Measurements from ENCODE around the gene RBMS1.

The RBMS1 gene

DNA sequence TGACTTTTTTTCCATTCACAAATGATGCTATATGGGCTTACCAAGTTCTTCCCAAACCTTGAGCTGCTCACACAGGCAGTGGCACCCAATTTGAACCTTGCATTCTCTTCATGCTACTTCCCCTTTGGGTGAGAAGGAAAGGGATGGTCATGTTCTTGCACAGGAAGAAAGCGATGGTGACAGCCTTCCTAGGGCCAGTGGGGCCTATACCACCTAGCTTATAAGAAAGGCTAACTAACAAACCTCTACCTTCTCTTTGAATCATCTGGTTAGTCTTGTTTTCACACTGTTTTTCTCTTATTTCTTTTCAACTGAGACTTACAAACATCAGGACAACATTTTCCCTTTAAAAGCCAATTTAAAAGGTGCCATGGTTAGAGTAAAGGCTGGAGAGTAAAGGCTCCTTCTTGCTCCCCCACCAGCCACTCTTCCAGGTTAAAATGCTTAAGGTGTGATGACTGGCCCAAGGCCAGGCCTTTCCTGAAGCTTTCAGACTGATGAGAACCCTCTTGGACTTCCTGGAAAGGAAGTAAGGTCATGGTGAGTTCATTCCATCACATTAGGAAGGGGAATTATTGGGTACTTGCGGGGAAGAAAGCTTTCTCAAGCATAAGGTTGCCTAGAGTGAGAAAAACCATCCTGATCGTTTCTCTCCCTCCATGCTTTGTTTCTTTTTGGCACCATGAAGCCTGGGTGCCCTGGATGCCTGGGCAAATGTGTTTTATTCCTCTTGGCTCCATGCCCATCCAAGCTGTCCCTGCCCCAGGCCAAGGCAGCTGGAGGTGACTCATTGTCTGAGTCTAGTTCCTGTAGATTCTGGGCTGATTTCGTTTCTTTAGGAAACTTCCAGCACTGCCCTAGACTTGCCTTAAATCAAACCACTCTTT is 252.1 kb downstream of the RBMS1 start:
- peak; percentile 20 for DNase-seq

DNA sequence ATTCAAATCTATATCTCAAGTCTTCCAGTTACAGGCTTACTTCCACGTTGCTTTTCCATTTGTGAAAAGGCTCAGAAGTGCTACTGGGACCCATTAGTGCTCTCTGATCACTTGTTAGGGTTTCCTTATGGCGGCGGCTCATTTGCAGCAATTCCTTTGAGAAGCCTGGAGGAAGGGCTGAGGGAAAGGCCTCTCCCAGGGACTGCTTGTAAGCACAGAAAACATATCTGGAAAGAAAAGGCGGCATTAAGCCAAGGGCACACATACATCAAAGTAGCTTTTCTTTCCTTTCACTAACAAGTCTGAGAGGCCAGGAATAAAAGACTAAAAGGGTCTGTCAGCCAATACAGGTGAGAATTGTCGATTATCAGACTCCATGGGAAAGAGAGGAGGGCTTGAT is 254.2 kb downstream of the RBMS1 start:
- no peak for DNase-seq

DNA sequence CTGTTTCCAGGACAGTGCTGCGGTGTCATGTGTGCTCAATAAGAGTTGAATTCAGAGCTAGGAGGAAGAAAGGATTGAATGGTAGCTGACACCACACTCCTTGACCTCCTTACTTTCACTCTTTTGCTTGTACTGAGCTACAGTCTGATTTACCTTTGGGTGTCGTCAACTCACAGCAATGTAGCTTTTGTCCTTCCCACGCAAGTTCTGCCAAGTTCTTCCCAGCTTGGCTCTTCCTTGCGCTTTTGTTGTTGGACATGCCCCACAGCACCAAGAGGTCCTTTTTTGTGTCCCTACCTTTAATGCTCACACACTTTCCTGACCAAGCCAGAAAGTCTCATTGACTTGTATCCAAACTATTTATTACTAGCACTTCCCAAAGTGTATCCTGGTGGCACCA is 255.2 kb downstream of the RBMS1 start:
- no peak for DNase-seq

DNA sequence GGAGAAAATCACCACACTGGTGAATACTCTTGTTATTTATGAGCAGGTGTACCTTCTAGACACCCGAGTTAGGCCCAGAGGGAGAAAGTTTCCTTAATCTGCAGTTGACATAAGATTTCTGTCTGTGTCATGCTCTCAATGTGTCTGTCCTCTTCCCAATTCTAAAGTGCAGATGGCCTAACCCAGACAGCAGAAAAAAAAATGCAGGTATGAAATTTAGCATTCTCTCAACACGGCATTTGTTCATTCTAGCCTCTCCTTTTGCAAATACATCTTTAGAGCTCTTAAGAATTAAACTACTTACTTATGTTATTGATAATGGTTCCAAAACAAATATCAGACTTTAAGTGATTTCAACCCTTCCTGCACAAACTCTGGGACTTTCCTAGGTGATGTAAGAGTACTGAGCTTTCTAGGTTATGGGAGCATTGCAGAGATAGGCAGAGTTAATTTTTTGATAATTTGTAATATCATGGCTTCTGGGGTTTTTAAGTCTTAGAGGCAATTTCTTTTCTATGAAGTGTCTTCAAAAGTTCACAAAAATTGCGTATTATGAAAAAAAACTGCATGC is 260.6 kb downstream of the RBMS1 start:
- DNase-seq = no peak

DNA sequence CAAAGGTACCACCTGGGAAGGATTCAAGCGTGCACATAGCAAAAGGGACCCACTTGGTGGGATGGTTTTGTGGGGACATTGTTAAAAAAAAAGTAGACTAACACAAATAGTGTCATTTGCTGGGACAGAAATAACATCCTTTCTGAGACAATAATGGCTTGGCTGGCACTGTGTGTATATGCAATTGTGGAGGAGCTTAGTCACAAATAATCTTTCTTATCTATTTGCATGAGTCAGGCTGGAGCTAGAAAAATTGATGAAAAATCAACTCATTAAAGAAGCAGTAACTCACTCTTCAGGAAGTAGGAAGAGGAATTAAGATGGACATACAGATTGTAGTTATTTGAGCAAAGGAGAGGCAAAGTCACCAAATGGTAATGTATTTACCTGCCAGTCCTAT is 264.0 kb downstream of the RBMS1 start:
- DNase-seq = no peak

DNA sequence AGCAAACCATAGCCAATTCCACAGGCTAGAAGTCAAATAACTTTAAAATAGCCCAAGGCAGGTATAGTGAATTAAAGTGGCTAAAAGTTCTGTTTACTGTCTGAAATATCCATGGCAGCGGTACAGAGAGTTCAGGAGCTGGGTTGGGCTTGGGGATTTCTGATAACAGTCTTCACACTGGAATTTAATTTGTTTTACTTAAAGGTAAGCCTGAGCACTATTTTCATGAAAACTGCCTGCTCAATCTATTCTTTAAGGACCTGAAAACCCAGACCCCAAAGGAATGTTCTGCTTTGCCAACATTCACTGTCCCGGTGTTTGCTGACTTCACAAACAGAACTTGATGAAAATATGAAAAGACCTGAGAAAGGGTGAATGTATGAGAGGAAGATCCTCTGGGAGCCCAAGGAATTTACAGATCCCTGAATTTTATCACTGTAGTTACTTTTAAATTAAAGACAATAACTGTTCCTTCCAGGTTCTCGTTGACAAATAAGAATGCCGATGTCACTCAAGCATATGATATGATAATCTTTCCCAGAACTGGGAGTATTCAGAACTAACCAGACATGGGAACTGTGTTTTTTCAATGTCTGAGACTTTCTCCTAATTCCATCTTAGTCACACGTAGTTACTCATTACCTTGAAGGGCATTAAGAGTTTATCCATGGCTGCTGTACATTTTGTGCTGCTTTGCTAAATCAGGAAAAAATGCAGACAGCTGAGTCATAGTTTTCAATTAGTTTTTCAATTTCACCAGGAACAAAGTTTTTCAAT is 265.3 kb downstream of the RBMS1 start:
- DNase-seq = no peak

DNA sequence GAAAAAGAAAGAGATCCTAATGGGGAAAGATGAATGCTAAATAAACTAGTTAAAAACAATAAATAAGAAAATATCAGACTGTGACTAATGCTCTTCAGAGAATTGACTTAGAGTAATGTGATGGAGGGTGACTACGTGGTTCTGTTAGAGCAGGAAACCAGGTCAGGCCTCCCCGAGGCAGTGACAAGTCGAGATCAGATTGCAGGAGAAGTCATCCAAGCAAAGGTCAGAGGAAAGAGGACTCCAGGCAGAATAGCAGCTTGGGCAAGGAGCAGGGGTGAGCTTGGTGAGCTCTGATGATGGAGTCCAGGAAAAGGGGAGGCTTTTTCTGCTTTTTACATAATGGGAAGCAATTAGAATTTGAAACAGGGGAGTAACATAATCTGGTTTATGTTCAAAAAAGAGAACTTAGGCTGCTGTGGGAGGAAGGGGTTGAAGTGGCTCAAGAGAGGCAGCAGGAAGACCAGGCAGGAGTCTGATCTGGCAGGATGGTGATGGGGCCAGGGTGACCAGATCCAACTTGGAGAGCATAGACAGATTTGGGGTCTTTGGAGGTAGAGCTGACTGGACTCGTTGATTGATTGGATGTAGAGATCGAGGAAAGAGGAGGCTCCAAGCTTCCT is 266.2 kb downstream of the RBMS1 start:
- DNase-seq = no peak

DNA sequence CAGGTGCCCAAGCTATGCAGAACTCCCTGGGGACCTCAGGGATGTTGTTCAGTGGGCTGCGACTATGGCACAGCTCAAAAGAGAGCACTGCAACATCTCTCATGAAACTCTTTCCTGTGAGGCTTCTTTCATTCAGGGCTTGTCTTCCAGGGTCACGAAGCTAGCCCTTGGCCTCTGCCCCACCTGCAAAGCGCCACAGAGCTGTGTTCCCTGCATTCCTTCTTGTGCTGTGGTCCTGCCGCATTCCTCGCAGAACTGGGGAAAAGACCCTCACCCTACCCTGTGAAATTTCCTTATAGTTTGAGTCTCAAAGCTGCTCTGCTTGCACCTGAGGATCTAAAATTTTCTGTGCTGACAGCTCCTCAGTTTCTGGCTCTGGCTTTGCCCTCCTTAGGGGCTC is 267.2 kb downstream of the RBMS1 start:
- DNase-seq = no peak

DNA sequence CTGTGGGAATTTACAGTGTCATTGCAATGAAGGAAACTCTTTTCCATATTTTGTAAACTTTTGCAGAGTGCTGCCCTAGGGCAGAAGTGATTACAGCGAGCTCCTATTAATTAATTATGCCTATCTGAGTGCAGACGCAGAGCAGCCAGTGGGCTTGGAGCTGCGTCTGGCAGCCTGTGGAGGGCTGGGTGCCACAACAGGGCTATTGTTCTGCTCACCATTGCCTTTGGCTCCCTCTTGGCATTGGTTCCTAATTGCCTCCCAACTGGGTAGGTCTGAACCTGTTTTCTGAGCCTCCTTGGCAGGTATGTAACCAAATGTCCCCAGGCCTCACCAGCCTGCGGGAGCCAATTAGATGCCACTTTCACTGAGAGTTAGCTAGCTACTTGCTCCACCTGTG is 267.9 kb downstream of the RBMS1 start:
- peak; percentile 78 for DNase-seq

DNA sequence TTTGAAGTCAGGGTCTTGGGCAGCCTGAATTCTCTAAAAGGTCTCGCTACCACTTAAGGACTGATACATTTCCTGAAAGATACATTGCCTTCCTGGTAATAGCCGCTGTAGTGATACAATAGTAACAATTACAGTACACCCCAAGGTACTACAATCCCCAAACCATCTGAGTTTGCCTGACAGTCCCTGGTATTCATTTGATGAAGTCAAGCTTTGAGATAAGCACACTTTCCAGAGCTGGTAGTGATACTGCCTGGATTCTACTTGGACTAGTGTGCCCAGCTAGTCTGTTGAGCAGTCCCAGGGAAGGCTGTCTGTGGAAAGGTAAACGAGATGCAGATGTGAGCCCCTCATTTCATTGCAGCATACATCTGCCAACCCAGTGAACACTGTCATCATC is 269.1 kb downstream of the RBMS1 start:
- DNase-seq = no peak

DNA sequence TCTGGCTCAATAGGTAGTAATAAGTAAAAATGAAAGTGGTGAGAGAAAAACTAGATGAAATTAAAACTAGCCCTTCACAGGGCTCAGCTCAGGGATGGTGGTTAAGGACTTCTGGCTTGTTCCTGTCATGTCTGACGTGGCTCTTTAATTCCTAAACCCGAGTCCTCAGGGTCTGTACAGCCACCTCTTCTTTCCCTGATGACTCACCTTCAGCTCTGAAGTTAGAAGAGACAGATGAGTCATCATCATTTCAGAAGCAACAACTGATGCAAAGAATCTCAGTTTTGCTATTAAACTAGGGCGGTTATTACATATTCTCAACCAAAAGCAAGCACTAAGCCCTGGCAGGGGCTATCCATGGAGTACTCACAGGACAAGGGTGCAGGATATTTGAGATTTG is 269.5 kb downstream of the RBMS1 start:
- no peak for DNase-seq

DNA sequence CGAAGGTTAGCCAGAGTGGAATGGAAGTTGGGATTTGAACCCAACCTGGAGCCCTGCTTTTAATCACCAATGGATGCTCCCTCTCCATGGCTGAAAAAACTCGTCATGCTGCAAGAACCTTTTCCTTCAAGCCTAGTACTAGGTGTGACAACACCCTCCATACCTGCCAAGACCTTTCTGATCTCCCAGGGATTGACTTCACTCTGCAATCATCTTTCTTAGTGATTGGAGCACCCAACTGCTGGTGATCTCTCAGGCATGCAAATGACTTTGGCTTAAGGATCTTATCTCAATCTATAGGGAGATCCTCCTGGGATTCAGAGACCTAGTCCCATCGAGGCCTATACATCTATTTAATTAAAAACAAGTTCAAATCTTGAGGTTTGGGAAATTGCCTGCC is 270.0 kb downstream of the RBMS1 start:
- DNase-seq = no peak

DNA sequence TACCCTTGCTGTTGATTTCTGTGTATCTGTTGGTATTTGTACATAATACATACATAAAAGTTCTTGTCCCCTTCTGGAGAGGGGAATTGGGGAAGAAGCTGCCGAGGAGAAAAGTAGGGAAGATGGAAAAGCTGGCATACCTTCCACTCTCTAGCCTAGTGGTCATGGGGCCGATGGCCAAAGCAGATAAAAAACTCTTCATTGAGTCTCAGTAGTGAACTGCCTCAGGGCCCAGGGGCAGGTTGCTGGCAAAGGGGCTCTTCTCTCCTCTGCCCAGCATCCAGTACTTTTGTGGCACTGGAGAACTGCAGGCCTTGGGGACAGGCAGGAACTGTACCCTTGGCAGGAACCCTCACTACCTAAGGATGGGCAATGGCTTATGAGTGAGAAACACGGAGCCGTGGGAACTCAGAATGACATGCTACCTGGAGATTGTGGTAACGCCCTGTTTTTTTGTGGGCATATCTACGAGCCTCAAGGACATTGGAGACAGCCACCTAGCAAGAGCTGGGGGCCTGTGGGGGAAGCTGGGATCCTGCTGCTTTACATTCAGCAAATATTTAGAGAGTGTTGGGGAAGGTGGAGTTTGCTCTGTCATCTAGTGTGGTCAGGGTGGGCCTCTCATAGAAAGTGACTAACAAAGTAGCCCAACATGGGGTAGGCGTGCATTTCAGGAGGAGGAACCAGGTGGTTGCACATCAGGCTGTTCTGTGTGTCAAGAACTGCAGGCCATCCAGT is 270.9 kb downstream of the RBMS1 start:
- no peak for DNase-seq
